ENCODE results near the gene PRKCA.

Gene PRKCA

GRCh38 chr17:66310528-66311148 lies 8.2 kb downstream of the PRKCA start:
- TF ChIP-seq ZBTB7A (IDR thresholded peaks at IDR 0.05; ENCODE audit: low read depth) (no peak), NFIC (IDR thresholded peaks at IDR 0.05) (no peak), TCF12 (IDR thresholded peaks at IDR 0.05; ENCODE audit: low read depth) (no peak), FOXM1 (IDR thresholded peaks at IDR 0.05; ENCODE audit: borderline replicate concordance, low read depth) (no peak), CEBPB (IDR thresholded peaks at IDR 0.05) (no peak), RAD21 (IDR thresholded peaks at IDR 0.05; ENCODE audit: low read depth) (no peak)

DNA sequence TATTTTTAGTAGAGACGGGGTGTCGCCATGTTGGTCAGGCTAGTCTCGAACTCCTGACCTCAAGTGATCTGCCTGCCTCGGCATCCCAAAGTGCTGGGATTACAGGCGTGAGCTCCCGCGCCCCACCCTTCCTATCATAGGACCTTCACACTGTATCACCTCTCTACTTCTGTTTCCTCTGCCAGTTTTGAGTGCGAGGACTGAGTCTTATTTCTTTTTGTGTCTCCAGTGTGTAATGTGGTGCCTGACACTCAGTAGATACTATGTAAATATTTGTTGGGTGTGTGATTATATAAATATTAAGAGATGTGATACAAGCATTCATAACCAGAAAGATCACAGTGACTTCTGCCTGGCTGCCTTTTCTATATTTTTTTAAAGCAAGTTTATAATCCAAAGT lies 10.5 kb downstream of the PRKCA start:
- no peak for TF ChIP-seq FOXM1 (IDR thresholded peaks at IDR 0.05; ENCODE audit: borderline replicate concordance, low read depth)
- TF ChIP-seq, protein P1, sequence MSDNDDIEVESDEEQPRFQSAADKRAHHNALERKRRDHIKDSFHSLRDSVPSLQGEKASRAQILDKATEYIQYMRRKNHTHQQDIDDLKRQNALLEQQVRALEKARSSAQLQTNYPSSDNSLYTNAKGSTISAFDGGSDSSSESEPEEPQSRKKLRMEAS (IDR thresholded peaks at IDR 0.05) = no peak
- no peak for TF ChIP-seq TEAD4 (IDR thresholded peaks at IDR 0.05)
- no peak for TF ChIP-seq CEBPB (IDR thresholded peaks at IDR 0.05)
- no peak for TF ChIP-seq EP300 (IDR thresholded peaks at IDR 0.05; ENCODE audit: borderline replicate concordance)
- TF ChIP-seq YY1 (IDR thresholded peaks at IDR 0.05; ENCODE audit: low read depth) = no peak
- TF ChIP-seq, protein P2, sequence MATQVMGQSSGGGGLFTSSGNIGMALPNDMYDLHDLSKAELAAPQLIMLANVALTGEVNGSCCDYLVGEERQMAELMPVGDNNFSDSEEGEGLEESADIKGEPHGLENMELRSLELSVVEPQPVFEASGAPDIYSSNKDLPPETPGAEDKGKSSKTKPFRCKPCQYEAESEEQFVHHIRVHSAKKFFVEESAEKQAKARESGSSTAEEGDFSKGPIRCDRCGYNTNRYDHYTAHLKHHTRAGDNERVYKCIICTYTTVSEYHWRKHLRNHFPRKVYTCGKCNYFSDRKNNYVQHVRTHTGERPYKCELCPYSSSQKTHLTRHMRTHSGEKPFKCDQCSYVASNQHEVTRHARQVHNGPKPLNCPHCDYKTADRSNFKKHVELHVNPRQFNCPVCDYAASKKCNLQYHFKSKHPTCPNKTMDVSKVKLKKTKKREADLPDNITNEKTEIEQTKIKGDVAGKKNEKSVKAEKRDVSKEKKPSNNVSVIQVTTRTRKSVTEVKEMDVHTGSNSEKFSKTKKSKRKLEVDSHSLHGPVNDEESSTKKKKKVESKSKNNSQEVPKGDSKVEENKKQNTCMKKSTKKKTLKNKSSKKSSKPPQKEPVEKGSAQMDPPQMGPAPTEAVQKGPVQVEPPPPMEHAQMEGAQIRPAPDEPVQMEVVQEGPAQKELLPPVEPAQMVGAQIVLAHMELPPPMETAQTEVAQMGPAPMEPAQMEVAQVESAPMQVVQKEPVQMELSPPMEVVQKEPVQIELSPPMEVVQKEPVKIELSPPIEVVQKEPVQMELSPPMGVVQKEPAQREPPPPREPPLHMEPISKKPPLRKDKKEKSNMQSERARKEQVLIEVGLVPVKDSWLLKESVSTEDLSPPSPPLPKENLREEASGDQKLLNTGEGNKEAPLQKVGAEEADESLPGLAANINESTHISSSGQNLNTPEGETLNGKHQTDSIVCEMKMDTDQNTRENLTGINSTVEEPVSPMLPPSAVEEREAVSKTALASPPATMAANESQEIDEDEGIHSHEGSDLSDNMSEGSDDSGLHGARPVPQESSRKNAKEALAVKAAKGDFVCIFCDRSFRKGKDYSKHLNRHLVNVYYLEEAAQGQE (IDR thresholded peaks at IDR 0.05; ENCODE audit: low read depth) = no peak
- no peak for TF ChIP-seq NFIC (IDR thresholded peaks at IDR 0.05)
- no peak for TF ChIP-seq CREB1 (IDR thresholded peaks at IDR 0.05; ENCODE audit: low read depth)
- TF ChIP-seq TAF1 (IDR thresholded peaks at IDR 0.05; ENCODE audit: low read depth) = no peak
- no peak for TF ChIP-seq TCF12 (IDR thresholded peaks at IDR 0.05; ENCODE audit: low read depth)
- TF ChIP-seq RAD21 (IDR thresholded peaks at IDR 0.05; ENCODE audit: low read depth) = no peak
- TF ChIP-seq USF1 (IDR thresholded peaks at IDR 0.05) = no peak
- TF ChIP-seq ZBTB7A (IDR thresholded peaks at IDR 0.05; ENCODE audit: low read depth) = no peak
- TF ChIP-seq EGR1 (IDR thresholded peaks at IDR 0.05) = no peak

GRCh38 chr17:66313325-66313724 lies 10.9 kb downstream of the PRKCA start:
- no peak for TF ChIP-seq NFIC (IDR thresholded peaks at IDR 0.05)
- TF ChIP-seq YY1 (IDR thresholded peaks at IDR 0.05; ENCODE audit: low read depth) = no peak

DNA sequence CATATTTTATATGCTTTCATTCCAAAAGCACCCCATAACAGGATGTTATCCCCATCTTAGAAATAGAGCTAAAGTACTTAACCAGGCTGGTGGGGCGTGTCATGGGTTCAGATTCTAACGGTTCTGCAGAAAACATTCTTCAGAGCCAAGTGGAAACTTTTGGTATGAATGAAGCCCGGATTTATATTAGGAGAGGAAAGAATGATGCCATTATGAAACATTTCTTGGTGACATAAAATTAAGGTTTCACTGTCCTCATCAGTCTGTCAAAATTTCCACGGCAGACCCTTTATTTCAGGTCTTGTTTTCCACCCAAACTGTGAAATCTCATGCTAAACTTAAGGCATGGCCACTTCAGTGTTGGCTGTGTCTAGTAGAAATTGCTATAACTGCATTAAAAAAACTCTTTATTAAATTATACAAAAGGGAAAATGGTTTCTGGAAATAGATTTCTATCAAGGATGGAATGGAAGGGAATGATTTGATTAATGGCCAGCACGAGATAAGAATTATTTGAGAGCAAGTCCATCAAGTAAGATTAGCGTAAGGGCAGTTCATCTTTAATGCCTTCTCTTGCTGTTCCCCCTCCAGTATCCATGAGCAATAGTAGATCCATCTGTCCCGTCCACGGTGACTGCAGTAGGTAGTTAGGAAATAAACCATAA lies 11.7 kb downstream of the PRKCA start:
- TF ChIP-seq EGR1 (IDR thresholded peaks at IDR 0.05) (no peak), ZBTB7A (IDR thresholded peaks at IDR 0.05; ENCODE audit: low read depth) (no peak), TEAD4 (IDR thresholded peaks at IDR 0.05) (no peak), FOXM1 (IDR thresholded peaks at IDR 0.05; ENCODE audit: borderline replicate concordance, low read depth) (no peak), USF1 (IDR thresholded peaks at IDR 0.05) (no peak), NFIC (IDR thresholded peaks at IDR 0.05) (no peak), CREB1 (IDR thresholded peaks at IDR 0.05; ENCODE audit: low read depth) (no peak), TAF1 (IDR thresholded peaks at IDR 0.05; ENCODE audit: low read depth) (no peak), EP300 (IDR thresholded peaks at IDR 0.05; ENCODE audit: borderline replicate concordance) (no peak), TCF12 (IDR thresholded peaks at IDR 0.05; ENCODE audit: low read depth) (no peak), RAD21 (IDR thresholded peaks at IDR 0.05; ENCODE audit: low read depth) (no peak), CEBPB (IDR thresholded peaks at IDR 0.05) (no peak), YY1 (IDR thresholded peaks at IDR 0.05; ENCODE audit: low read depth) (no peak)
- TF ChIP-seq, protein P2 (IDR thresholded peaks at IDR 0.05; ENCODE audit: low read depth) = no peak
- TF ChIP-seq, protein P1 (IDR thresholded peaks at IDR 0.05) = no peak

GRCh38 chr17:66317629-66318028 lies 15.2 kb downstream of the PRKCA start:
- TF ChIP-seq, protein P2 (IDR thresholded peaks at IDR 0.05; ENCODE audit: low read depth) = no peak
- no peak for TF ChIP-seq TEAD4 (IDR thresholded peaks at IDR 0.05)
- TF ChIP-seq USF1 (IDR thresholded peaks at IDR 0.05) = no peak
- TF ChIP-seq, protein P1 (IDR thresholded peaks at IDR 0.05) = no peak
